Measurements from ENCODE around the gene MYEOV.

DNA sequence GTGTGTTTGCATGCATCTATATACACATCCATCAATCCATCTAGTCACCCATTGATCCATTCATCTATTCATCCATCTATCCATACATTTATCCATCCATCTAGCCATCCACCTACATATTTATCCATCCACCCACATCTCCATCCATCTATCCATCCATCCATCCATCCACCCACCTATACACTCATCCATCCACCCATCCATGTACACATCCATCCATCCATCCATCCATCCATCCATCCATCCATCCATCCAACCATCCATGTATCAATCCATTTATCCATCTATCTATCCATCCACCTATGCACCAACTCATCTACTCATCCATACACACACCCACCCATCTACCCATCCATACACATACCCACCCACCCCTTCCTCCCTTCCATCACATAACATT lies 18.8 kb upstream of the MYEOV start:
- TF ChIP-seq POLR2A (IDR thresholded peaks at IDR 0.05) (no peak), EP300 (IDR thresholded peaks at IDR 0.05) (no peak)
- TF ChIP-seq, protein P1, sequence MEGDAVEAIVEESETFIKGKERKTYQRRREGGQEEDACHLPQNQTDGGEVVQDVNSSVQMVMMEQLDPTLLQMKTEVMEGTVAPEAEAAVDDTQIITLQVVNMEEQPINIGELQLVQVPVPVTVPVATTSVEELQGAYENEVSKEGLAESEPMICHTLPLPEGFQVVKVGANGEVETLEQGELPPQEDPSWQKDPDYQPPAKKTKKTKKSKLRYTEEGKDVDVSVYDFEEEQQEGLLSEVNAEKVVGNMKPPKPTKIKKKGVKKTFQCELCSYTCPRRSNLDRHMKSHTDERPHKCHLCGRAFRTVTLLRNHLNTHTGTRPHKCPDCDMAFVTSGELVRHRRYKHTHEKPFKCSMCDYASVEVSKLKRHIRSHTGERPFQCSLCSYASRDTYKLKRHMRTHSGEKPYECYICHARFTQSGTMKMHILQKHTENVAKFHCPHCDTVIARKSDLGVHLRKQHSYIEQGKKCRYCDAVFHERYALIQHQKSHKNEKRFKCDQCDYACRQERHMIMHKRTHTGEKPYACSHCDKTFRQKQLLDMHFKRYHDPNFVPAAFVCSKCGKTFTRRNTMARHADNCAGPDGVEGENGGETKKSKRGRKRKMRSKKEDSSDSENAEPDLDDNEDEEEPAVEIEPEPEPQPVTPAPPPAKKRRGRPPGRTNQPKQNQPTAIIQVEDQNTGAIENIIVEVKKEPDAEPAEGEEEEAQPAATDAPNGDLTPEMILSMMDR (IDR thresholded peaks at IDR 0.05) = no peak
